HG02610 (cell line): ENCODE data around the gene CLIP3.
"Not testable (repeated sequence)": the region's sequence is repeated elsewhere in the genome, so short reads cannot be mapped to it uniquely, and the experiment has no call there.

ENCODE experiments used
- ATAC-seq: cut with Tn5 transposase; IDR thresholded peaks from one replicate; pipeline ENCODE4 v1.9.1; 2021; ENCODE audit warnings: mild to moderate bottlenecking, moderate library complexity; ENCODE audit not compliant: unreplicated experiment

CLIP3 gene

GRCh38 chr19:35983177-35983576, 49.5 kb downstream of the CLIP3 start:
- ATAC-seq, result no peak

- ATAC-seq, result not testable (repeated sequence)
Measured at GRCh38 chr19:35980997-35981396, 51.7 kb downstream of the CLIP3 start.

- no peak for ATAC-seq
Measured at GRCh38 chr19:35978832-35979365, 53.8 kb downstream of the CLIP3 start.

DNA sequence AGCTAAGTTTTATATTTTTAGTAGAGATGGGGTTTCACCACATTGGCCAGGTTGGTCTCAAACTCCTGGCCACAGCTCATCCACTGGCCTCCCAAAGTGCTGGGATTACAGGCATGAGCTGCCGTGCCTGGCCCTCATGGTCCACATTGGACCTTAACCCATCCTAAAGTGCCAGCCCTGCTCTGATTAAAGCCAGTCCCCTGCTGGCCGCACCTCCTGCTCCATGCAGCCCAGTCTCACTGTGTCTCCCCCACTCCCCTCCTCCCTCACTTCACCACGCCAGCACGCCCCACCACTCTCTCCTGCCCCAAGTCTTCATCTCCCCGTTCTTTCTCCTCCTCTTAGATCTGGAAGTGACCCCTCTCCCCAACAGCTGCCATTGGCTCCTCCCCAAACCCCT, 54.4 kb downstream of the CLIP3 start:
- no peak for ATAC-seq

DNA sequence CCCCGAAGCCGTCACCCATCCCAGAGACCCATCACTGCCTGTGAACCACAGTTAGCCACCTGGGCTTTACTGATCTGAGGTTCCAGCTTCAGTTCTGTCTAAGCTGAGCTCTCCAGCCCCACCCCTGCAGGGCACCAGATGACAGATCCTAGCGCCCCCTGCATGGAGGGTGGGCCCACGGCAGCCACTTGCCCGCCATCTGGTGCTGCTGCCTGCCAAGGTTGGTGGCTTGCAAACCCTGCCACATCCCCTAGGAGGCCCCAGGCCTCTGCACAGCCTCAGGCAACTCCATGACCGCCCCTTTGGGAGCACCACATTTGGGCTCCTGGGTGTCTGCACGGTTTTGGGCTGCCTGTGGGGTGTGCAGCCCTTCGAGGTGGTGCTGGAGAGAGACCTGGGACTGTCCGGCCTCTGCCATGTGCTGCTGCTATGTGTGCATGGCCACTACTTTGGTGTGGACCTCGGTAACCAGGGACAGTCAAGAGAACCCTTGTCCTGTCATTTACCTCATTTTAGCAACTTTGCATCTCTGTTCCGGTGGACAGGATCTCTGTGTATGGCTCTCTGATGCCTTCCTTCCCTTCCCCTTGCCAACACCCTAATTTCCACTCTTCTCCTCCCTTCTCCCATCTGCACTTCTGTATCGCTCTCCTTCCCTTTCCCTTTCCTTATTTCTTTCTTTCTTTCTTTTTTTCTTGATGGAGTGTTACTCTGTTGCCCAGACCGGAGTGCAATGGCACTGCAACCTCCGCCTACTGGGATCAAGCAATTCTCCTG, 55.0 kb downstream of the CLIP3 start:
- ATAC-seq, result no peak

DNA sequence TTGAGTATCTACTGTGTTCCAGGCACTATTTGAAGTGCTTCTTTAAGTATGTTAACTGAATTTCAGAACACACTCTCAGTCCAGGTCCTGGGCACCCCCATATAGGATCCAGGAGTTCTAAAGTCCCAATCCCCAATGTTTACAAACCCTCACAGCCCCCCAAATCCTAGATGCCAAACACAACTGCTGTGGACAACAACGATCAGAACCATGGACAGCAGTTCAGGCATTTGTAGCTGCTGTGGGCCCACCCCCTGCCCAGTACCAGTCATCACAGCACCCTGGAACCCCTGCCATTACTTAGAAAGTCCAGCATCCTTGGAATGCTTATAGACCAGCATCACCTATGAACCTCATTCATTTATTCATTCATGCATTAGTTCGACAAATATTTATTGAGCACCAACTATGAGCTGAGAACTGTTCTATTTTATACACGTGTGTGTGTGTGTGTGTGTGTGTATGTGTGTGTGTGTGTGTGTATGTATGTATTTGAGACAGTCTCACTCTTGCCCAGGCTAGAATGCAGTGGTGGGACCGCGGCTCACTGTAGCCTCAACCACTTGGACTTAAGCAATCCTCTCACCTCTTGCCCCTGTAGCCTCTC, 57.0 kb downstream of the CLIP3 start:
- ATAC-seq, result no peak

DNA sequence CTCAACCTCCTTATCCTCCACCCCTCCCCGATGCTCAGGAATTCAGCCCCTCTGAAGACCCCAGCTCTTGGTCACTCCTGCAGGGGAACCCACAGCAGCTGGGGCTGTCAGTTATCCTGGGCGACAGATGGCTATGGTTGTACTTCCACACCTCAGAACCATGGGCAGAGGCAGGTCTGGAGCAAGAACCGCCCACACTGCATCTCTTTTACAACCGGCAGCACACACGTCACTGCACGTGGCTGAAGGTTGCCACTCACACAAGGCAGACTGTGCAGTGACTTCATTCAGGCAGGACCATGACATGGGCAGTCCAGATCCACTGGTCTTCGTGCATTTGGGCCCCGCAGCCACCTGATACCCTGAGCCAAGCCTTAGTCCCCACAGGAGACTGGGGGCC, 59.2 kb downstream of the CLIP3 start:
- ATAC-seq, result no peak

DNA sequence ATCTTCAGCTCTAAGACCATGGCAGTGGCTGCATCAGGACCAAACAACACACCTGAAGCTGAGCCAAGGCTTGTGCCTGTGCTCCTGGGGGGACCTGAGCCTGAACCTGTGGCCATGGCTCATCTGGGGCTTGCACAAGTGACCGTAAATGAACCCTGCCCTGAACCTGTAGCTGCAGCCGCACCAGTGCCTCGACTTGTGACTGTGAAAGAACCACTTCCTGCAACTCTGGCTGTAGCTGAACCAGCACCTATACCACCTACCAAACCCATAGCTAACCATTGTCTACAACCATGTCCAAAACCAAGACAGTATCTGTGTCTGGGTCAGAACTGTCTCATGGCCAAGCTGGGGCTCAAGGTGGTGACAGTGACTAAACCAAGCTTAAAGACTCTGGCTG, 65.9 kb downstream of the CLIP3 start:
- no peak for ATAC-seq
